T-helper 1 cell (primary cell): ENCODE data around the gene MED27.

Experiments used
- DNase-seq, 5 donors: peaks; one replicate each; pipeline ENCODE4 v3.0.0-alpha.2; 2012 to 2020

Gene MED27

DNA sequence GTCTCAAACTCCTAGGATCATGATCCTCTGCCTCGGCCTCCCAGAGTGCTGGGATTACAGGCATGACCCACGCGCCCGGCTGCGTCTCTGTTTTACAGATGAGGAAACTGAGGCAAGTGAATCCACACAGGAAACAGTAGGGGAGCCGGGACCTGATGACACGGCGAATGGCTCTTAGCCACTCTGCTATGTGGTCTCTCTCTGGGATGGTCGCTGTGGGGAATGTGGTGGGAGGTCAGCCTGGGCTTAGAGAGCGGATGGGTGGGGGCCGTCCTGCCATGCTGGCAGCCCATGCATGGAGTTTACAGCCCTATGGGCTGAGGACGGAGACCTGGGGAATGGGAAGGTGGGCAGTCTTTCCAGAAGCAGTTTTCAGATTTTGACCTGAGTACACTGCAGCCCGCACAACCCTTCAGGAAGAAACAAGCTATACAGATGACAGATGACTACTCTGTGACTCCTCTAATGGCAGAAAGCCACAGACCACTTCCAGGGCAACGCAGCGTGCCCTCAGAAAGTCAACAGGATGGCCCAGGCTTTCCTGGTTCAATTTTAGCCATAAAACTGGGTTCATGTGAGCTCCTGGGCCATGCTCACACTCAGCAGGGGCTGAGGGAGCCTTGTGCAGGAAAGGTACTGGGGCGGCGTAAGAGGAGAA is 203.7 kb downstream of the MED27 start:
- DNase-seq, result peak in 1 of 5 donors; percentile 16

DNA sequence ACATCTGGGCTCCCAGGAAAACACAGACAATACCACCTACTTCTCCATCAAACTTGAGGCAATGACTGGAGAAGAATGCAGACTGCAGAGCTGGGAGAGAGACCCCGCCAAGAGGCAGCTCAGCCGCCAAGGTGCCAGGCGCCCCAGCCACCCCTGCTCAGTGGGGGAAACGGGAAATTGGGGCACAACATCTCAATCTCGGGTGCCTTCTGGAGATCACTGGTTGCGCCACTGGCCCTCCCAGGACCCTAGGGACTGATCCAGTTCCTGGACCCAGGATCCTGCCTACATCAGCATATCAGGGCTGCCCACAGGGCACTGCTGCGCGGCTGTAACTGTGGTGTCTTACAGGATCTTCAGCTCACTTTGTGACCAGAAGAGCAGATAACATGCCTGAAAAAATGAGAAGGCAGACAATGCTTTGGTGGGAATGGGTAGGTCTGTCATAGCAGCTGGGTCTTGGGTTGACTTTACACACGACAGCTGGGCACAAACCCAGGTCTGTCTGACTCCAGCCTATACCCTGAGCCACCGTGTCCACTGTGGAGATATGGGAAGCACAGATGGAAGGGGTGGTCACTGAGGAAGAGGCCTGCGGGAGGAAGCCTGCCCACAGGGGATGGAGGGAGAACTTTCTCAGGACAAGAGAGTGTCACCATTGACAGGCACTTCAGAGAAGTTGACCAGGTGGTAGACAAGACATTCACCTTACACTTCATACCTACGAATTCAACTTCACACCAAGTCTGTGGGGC is 204.6 kb downstream of the MED27 start:
- DNase-seq, result no peak

DNA sequence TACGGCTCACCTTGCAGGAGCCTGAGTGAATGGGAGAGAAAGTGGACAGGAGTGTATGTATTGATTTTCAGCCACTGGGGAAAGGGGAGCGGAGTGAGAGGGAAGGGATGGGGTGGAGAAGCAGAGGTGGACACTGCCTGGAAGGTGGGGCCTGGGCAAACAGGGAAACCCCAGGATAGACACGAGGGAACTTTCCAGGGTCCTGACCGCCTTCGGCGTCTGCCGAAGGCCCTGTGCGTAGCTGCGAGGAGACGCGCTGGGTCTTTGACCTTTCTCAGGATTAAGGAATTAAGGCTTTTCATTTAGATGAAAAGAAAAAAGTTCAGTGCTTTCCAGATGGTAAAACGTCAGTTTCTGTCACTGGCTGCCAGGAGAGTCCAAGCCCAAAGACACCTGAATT is 205.2 kb downstream of the MED27 start:
- no peak for DNase-seq

GRCh38 chr9:131873891-131874440 is 205.7 kb downstream of the MED27 start:
- no peak for DNase-seq

- DNase-seq, result no peak
Measured at GRCh38 chr9:131873335-131873734, 206.3 kb downstream of the MED27 start.

GRCh38 chr9:131872702-131873101 is 207.0 kb downstream of the MED27 start:
- no peak for DNase-seq

GRCh38 chr9:131872006-131872405 is 207.7 kb downstream of the MED27 start:
- no peak for DNase-seq

- DNase-seq, result no peak
Measured at GRCh38 chr9:131870156-131870555, 209.5 kb downstream of the MED27 start.

DNA sequence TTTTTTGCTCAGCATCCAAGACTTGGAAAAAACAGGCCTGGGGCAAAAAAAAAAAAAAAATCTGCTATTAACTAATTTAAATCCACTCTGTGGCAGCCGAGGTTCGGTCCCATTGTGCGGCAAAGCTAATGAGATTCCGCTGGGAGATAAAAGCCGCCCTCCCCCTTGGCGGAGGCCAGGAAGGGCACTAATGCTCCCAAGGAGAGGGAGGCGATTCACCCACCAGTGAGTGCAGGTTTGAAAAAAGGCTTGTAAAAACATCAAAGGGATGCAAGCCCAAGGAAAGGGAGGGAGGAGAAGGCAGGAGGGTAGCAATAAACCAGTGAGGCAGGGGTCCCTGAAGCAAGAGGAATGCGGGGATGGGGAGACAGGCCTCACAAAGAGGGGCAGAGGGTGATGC is 210.3 kb downstream of the MED27 start:
- DNase-seq, result no peak

DNA sequence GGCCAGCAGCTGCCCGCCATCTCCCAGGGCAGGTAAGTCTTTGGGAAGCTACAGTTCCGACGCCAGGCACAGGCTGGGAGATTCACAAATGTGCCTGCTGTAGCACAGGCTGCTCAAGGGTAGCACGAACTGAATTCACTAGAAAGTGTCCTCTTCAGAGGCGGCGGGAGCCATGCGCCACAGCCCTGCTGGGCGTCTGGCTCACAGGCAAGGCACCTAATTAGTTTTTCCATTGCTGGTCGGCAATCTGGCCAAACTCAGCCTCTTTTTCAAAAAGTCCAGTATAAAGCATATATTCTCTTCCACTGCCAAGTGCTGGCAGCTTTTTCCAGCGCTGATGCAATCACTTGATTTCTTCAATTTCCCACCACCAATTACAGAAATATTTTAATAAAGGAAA is 210.9 kb downstream of the MED27 start:
- no peak for DNase-seq

- DNase-seq, result no peak
Measured at GRCh38 chr9:131867611-131868192, 212.0 kb downstream of the MED27 start.

DNA sequence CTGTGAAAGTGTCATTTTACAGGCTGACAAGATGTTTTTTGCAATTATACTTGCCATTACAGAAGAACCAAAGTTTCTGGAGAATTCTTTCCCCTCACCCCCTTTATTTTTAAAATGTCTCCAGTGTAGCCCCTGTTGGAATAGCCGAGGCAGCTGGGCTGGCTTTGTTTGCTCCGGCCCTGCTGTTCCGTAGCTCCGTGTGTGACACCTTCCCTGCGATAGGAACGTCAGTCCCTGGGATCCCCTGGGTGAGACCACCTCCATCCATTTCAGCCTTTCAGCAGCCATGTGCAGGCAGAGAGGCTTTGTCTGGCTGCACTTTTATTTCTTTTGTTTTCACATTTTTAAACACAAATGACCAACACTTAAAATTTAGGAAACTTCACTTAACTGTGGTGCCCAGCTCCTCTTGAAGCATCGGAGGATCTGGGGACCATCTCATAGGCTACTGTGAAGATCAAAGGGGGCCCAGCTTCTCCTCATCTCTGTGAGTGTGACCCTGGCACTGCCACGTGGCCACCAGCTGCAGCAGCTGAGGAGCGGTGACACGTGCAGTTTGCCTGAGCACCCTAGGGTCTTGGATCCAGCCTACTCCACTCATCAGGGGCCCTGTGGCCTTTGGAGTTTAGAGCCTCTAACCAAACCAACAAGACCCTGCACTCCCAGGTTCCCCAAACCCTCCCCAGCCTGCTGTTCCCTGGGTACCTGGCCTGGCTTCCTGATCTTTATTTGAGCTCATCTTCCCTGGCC is 214.0 kb downstream of the MED27 start:
- no peak for DNase-seq

- DNase-seq, result no peak
Measured at GRCh38 chr9:131864531-131864930, 215.1 kb downstream of the MED27 start.

DNA sequence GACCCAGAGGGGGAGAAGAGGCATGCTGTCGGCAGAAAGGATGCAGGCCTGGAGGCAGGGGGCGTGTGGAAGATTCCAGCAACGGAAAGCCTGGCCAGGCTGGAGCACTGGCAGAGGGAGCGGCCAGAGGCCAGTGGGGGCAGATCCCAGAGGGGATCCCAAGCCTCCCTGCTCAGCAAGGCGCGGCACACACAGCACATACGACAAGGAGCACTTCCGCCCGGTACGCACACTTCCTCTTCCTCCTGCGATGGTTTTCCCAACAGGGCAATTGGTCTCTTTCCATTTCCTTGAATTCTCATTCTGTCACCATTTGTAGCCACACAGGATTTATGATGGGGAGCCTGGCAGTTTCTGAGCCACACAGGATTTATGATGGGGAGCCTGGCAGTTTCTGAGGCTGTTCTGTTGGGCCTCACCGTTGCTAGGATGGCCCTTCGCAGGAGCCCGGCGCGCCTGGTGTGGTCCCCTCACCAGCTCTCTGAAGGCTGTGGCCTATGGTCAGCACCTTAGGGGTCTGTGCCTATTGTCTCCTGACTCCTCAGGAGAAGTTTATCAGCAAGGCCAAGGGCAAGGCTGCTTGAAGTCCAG is 216.3 kb downstream of the MED27 start:
- DNase-seq, result no peak

DNA sequence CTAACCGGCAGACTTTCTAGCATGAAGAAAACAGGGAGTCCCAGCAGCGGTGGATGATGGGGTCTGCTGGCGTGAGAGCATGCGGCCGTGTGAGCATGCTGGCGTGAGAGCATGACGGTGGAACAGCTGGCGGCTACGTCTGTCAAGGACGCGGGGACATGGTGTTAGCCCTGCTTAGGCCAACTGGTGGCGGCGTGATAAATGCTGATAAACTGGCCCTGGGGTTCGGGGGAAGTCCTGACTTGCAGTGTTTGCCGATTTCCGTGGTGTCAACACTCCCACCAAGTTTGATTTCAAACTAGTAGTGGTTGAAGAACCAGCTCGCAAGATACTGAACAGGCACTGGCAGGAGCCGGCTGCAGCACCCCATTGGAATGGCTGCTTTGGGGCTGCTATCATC is 217.4 kb downstream of the MED27 start:
- DNase-seq, result no peak

- no peak for DNase-seq
Measured at GRCh38 chr9:131860430-131860829, 219.2 kb downstream of the MED27 start.

GRCh38 chr9:131858147-131858546 is 221.5 kb downstream of the MED27 start:
- no peak for DNase-seq

GRCh38 chr9:131856105-131856504 is 223.6 kb downstream of the MED27 start:
- DNase-seq, result no peak

- DNase-seq, result no peak
Measured at GRCh38 chr9:131854896-131855613, 224.6 kb downstream of the MED27 start.

DNA sequence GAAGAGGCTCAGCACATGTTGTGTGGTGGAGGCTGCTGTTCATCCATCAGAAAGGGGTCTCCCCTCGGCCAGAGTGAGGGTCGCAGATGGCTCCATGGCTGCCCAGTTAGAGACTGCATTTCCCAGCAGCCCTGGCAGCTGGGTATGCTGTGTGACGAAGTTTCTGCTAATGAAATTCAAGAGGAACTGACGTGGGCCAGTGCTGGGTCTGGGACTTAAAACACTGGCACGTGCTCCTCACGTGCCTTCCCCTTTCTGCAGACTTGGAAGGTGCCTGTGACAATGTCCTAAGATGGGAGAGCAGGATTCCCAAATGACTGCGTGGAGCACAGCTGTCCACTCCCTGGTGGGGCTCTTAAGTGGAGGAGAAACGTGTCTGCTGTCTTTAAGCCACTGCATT is 225.3 kb downstream of the MED27 start:
- no peak for DNase-seq

- no peak for DNase-seq
Measured at GRCh38 chr9:131853434-131853833, 226.2 kb downstream of the MED27 start.

DNA sequence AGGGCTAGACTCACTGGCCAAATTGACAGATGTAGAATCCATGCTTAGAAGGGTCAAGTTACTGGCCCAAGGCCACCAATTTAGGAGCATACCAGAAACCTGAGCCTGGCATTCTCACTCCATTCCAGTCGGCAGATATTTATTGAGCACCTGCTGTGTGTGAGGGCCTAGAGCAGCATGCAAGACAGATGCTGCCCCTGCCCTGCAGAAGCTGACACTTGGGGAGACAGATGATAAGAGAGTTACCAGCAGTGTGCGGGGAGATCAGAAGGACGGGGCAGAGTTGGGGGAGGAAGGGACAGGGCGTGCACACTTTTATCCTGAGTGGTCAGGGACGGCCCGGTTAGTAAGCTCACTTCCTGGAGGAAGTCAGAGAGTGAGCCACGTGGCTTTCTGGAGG is 228.3 kb downstream of the MED27 start:
- DNase-seq, result no peak
